H9 (cell line): ENCODE results near the gene VAV3. TPM values are rescaled to one million over a fixed set of nuclear protein-coding genes. Genes with fewer than 3 reads are reported as not detected.

Experiments used
- DNase-seq: peaks from one replicate; pipeline ENCODE4 v3.0.0-alpha.2; 2017
- H2AFZ ChIP-seq: one replicate; pipeline ENCODE4 v1.6.1; 2013; ENCODE audit warnings: mild to moderate bottlenecking, low read length, control low read depth, moderate library complexity
- H2AK5ac ChIP-seq: 2 replicates; pipeline ENCODE4 v1.6.1; 2013; ENCODE audit warnings: low read length, control low read depth, mixed read lengths; ENCODE audit not compliant: insufficient read length
- H2BK120ac ChIP-seq: one replicate; pipeline ENCODE4 v1.6.1; 2013; ENCODE audit warnings: low read depth, mild to moderate bottlenecking, low read length, control low read depth, inconsistent platforms; ENCODE audit not compliant: poor library complexity, severe bottlenecking
- H2BK12ac ChIP-seq: 2 replicates; pipeline ENCODE4 v1.6.1; 2013; ENCODE audit warnings: low read length, control low read depth, mixed read lengths, low read depth; ENCODE audit not compliant: insufficient read length
- H2BK15ac ChIP-seq: 2 replicates; pipeline ENCODE4 v1.6.1; 2013; ENCODE audit warnings: low read depth, low read length, control low read depth
- H2BK20ac ChIP-seq: one replicate; pipeline ENCODE4 v1.6.1; 2013; ENCODE audit warnings: low read depth, mild to moderate bottlenecking, low read length, control low read depth, inconsistent platforms; ENCODE audit not compliant: poor library complexity, severe bottlenecking
- H2BK5ac ChIP-seq: 2 replicates; pipeline ENCODE4 v1.6.1; 2013; ENCODE audit warnings: low read length, control low read depth, mixed read lengths; ENCODE audit not compliant: insufficient read length
- H3K14ac ChIP-seq: 2 replicates; pipeline ENCODE4 v1.6.1; 2013; ENCODE audit warnings: low read length, control low read depth; ENCODE audit not compliant: insufficient read depth
- H3K18ac ChIP-seq: 2 replicates; pipeline ENCODE4 v1.6.1; 2013; ENCODE audit warnings: low read depth, mild to moderate bottlenecking, mixed read lengths, low read length, control low read depth; ENCODE audit not compliant: insufficient read length
- H3K23ac ChIP-seq: 2 replicates; pipeline ENCODE4 v1.6.1; 2013; ENCODE audit warnings: low read length, control low read depth, mixed read lengths, low read depth; ENCODE audit not compliant: insufficient read length
- H3K23me2 ChIP-seq: 2 replicates; pipeline ENCODE4 v1.6.1; 2013; ENCODE audit warnings: low read depth, mild to moderate bottlenecking, mixed read lengths, low read length, control low read depth; ENCODE audit not compliant: insufficient read length, poor library complexity, severe bottlenecking
- H3K27ac ChIP-seq: 2 replicates; pipeline ENCODE4 v1.5.1; 2013; ENCODE audit warnings: low read length, control low read depth, mixed read lengths, low read depth; ENCODE audit not compliant: insufficient read length
- H3K27me3 ChIP-seq: 2 replicates; pipeline ENCODE4 v1.6.1; 2013; ENCODE audit warnings: low read length, control low read depth, inconsistent platforms; ENCODE audit not compliant: insufficient read depth
- H3K4ac ChIP-seq: 2 replicates; pipeline ENCODE4 v1.6.1; 2013; ENCODE audit warnings: low read depth, mild to moderate bottlenecking, control low read depth, inconsistent platforms, low read length, moderate library complexity
- H3K4me1 ChIP-seq: 2 replicates; pipeline ENCODE4 v1.6.1; 2013; ENCODE audit warnings: low read length, control low read depth, inconsistent platforms; ENCODE audit not compliant: insufficient read depth
- H3K4me2 ChIP-seq: 2 replicates; pipeline ENCODE4 v1.6.1; 2013; ENCODE audit warnings: low read length, control low read depth, mixed read lengths; ENCODE audit not compliant: insufficient read length, insufficient read depth
- H3K56ac ChIP-seq: 2 replicates; pipeline ENCODE4 v1.6.1; 2013; ENCODE audit warnings: low read depth, mild to moderate bottlenecking, mixed read lengths, low read length, control low read depth; ENCODE audit not compliant: insufficient read length
- H3K79me1 ChIP-seq: 2 replicates; pipeline ENCODE4 v1.6.1; 2013; ENCODE audit warnings: low read depth, mild to moderate bottlenecking, moderate library complexity, low read length, control low read depth, inconsistent platforms; ENCODE audit not compliant: insufficient read depth, poor library complexity, severe bottlenecking
- H3K79me2 ChIP-seq: 2 replicates; pipeline ENCODE4 v1.6.1; 2013; ENCODE audit warnings: low read length, control low read depth, inconsistent platforms; ENCODE audit not compliant: insufficient read depth
- H3K9ac ChIP-seq: 2 replicates; pipeline ENCODE4 v1.6.1; 2013; ENCODE audit warnings: low read length, control low read depth, mixed read lengths; ENCODE audit not compliant: insufficient read length; ENCODE audit errors: extremely low read depth
- H3K9me3 ChIP-seq: one replicate; pipeline ENCODE4 v1.6.1; 2013; ENCODE audit warnings: low read depth, low read length, inconsistent platforms; ENCODE audit not compliant: control insufficient read depth
- H3T11ph ChIP-seq: one replicate; pipeline ENCODE4 v1.6.1; 2013; ENCODE audit warnings: mild to moderate bottlenecking, low read length, control low read depth, inconsistent platforms
- H4K20me1 ChIP-seq: one replicate; pipeline ENCODE4 v1.6.1; 2013; ENCODE audit not compliant: control insufficient read depth, insufficient read length, insufficient read depth
- H4K5ac ChIP-seq: 2 replicates; pipeline ENCODE4 v1.6.1; 2013; ENCODE audit warnings: low read depth, mild to moderate bottlenecking, mixed read lengths, low read length, control low read depth; ENCODE audit not compliant: insufficient read length
- H4K8ac ChIP-seq: replicated peaks from 2 replicates; pipeline ENCODE4 v1.6.1; 2013; ENCODE audit warnings: low read length, control low read depth, mixed read lengths, low read depth; ENCODE audit not compliant: insufficient read length
- H4K91ac ChIP-seq: 2 replicates; pipeline ENCODE4 v1.6.1; 2013; ENCODE audit warnings: low read depth, mild to moderate bottlenecking, moderate library complexity, mixed read lengths, low read length, control low read depth; ENCODE audit not compliant: insufficient read length
- H3K27ac Mint-ChIP-seq, 3 experiments: 2 replicates in 2 of 3; 3 replicates in 1 of 3; pipeline ENCODE4 v1.8.0; 2020 to 2021; ENCODE audit warnings: mixed read lengths in 3 of 3, mild to moderate bottlenecking in 1 of 3, moderate library complexity in 1 of 3
- H3K27me3 Mint-ChIP-seq: 2 replicates; pipeline ENCODE4 v1.8.0; 2021; ENCODE audit warnings: low read depth, mild to moderate bottlenecking, moderate library complexity, mixed read lengths
- H3K36me3 Mint-ChIP-seq, 3 experiments: 2 replicates in 2 of 3; 3 replicates in 1 of 3; pipeline ENCODE4 v1.8.0; 2020 to 2021; ENCODE audit warnings: low read depth in 3 of 3, mixed read lengths in 3 of 3; ENCODE audit not compliant: insufficient read depth in 1 of 3
- H3K4me1 Mint-ChIP-seq, 2 experiments: 2 replicates each; pipeline ENCODE4 v1.8.0; 2020; ENCODE audit warnings: mixed read lengths in 2 of 2
- H3K4me3 Mint-ChIP-seq, 2 experiments: 2 replicates in 1 of 2; 3 replicates in 1 of 2; pipeline ENCODE4 v1.8.0; 2020 to 2021; ENCODE audit warnings: mild to moderate bottlenecking in 2 of 2, mixed read lengths in 2 of 2, moderate library complexity in 1 of 2
- H3K9me3 Mint-ChIP-seq, 2 experiments: 2 replicates in 1 of 2; 3 replicates in 1 of 2; pipeline ENCODE4 v1.8.0; 2020; ENCODE audit warnings: mild to moderate bottlenecking in 2 of 2, mixed read lengths in 2 of 2, moderate library complexity in 1 of 2
- WGBS: extraction: QIAGEN DNeasy Blood & Tissue Kit; methylation state at CpG from one replicate; pipeline ENCODE4 v1.1.7; 2013; ENCODE audit warnings: missing lambda C conversion rate, low lambda C conversion rate, mixed read lengths; ENCODE audit not compliant: insufficient read length; ENCODE audit errors: extremely low coverage; 5-methylcytosine and 5-hydroxymethylcytosine counted together
- total RNA-seq: library from RNA; stranded (reverse); gene quantifications from 2 replicates; pipeline ENCODE4 v1.2.1, GENCODE V29; 2021
- TF ChIP-seq, protein P1 (sequence below): fragments of 200-600 bp; sonication (generic); conservative IDR thresholded peaks from 3 replicates; pipeline ENCODE4 v1.8.0; 2021; ENCODE audit warnings: antibody characterized with exemption, mild to moderate bottlenecking

Gene VAV3
- total RNA-seq, 1 experiment from 2014 or later = 5.1 TPM

DNA sequence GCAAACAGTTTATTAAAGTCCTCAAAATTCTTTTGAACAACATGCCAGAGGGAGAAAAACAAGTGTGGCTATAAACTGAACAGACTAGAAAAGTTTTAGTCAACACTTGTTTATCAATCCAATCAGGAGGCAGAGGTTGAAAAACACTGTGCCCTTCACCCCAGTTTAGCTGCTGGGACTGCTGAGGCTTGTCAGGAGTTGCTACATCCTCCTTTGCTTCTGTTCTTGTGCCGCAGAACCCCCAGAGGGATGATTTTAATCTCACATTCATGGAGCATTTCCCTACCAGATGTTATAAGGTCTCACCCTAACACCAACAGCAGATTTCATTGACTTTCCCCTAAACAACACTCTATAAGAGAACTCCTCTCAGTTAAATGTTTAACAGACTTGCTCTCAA is 321.2 kb downstream of the VAV3 start:
- no peaks in the 10 kb centered on the region for H3K4me1 Mint-ChIP-seq
- H2BK15ac ChIP-seq = no peak overlapping the region
- H2BK12ac ChIP-seq = no peak overlapping the region
- WGBS = no CpG with 5 or more reads among the region's 1 CpG
- no peaks in the 10 kb centered on the region for H3K36me3 Mint-ChIP-seq
- no peak overlapping the region for H2AFZ ChIP-seq
- H3K4ac ChIP-seq = no peak overlapping the region
- H3K23me2 ChIP-seq = no peaks in the 10 kb centered on the region
- H3K4me3 Mint-ChIP-seq = no peak overlapping the region
- no peak overlapping the region for H2BK120ac ChIP-seq
- H3T11ph ChIP-seq = no peak overlapping the region
- H3K9me3 ChIP-seq = no peaks in the 10 kb centered on the region
- no peak overlapping the region for H4K5ac ChIP-seq
- H3K56ac ChIP-seq = no peak overlapping the region
- no peak overlapping the region for H4K8ac ChIP-seq
- no peak overlapping the region for H2BK5ac ChIP-seq
- H3K27ac Mint-ChIP-seq = peak overlapping the region in 1 of 3 experiments; percentile 26; a peak in 1 of 7 replicates
- TF ChIP-seq, protein P1, sequence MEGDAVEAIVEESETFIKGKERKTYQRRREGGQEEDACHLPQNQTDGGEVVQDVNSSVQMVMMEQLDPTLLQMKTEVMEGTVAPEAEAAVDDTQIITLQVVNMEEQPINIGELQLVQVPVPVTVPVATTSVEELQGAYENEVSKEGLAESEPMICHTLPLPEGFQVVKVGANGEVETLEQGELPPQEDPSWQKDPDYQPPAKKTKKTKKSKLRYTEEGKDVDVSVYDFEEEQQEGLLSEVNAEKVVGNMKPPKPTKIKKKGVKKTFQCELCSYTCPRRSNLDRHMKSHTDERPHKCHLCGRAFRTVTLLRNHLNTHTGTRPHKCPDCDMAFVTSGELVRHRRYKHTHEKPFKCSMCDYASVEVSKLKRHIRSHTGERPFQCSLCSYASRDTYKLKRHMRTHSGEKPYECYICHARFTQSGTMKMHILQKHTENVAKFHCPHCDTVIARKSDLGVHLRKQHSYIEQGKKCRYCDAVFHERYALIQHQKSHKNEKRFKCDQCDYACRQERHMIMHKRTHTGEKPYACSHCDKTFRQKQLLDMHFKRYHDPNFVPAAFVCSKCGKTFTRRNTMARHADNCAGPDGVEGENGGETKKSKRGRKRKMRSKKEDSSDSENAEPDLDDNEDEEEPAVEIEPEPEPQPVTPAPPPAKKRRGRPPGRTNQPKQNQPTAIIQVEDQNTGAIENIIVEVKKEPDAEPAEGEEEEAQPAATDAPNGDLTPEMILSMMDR = no peak
- H3K4me2 ChIP-seq = no peak overlapping the region
- no peak overlapping the region for H3K14ac ChIP-seq
- H3K23ac ChIP-seq = no peak overlapping the region
- H3K79me1 ChIP-seq = no peaks in the 10 kb centered on the region
- no peaks in the 10 kb centered on the region for H3K79me2 ChIP-seq
- no peak overlapping the region for H4K91ac ChIP-seq
- H4K20me1 ChIP-seq = no peaks in the 10 kb centered on the region
- DNase-seq = no peak
- no peak overlapping the region for H2BK20ac ChIP-seq
- H3K4me1 ChIP-seq = no peaks in the 10 kb centered on the region
- no peaks in the 10 kb centered on the region for H3K27me3 Mint-ChIP-seq
- H3K18ac ChIP-seq = no peak overlapping the region
- no peak overlapping the region for H2AK5ac ChIP-seq
- H3K9me3 Mint-ChIP-seq = no peaks in the 10 kb centered on the region
- H3K9ac ChIP-seq = no peak overlapping the region
- H3K27me3 ChIP-seq = no peaks in the 10 kb centered on the region
- H3K27ac ChIP-seq = no peak overlapping the region
